SK-N-SH treated with all-trans-retinoic acid at 6 μM for 48 hours (cell line): Measurements from ENCODE around the gene SARS1.
A peak's percentile ranks its signal among the peaks of the same experiment; 100 is the strongest.

Experiments
- ATAC-seq: fragments of 200-7000 bp; cut with Tn5 transposase; 3 replicates; pipeline ENCODE4 v1.9.1; 2020; ENCODE audit warnings: mild to moderate bottlenecking, moderate library complexity
- BACH2 ChIP-seq: fragments of 250-450 bp; sonication (Bioruptor Pico); IDR thresholded peaks from 2 replicates; pipeline ENCODE4 v1.9.0; 2021; ENCODE audit warnings: mild to moderate bottlenecking, borderline replicate concordance
- CSDC2 ChIP-seq: fragments of 250-450 bp; sonication (Bioruptor Pico); IDR thresholded peaks from 2 replicates; pipeline ENCODE4 v1.5.0; 2020; ENCODE audit warnings: mild to moderate bottlenecking, moderate library complexity
- ISL1 ChIP-seq: fragments of 250-450 bp; sonication (Bioruptor Pico); IDR thresholded peaks from 2 replicates; pipeline ENCODE4 v2.1.2; 2022; ENCODE audit warnings: mild to moderate bottlenecking, moderate library complexity
- OSR1 ChIP-seq: fragments of 250-450 bp; sonication (Bioruptor Pico); IDR thresholded peaks from 2 replicates; pipeline ENCODE4 v1.8.0; 2022; ENCODE audit warnings: moderate library complexity, mild to moderate bottlenecking, inconsistent platforms
- PATZ1 ChIP-seq: fragments of 250-450 bp; sonication (Bioruptor Pico); IDR thresholded peaks from 2 replicates; pipeline ENCODE4 v1.8.0; 2020; ENCODE audit warnings: mild to moderate bottlenecking, moderate library complexity, borderline replicate concordance
- POU6F1 ChIP-seq: fragments of 250-450 bp; sonication (Bioruptor Pico); IDR thresholded peaks from 2 replicates; pipeline ENCODE4 v1.8.0; 2021; ENCODE audit warnings: low read depth, mild to moderate bottlenecking, moderate library complexity, borderline replicate concordance
- PPARA ChIP-seq: fragments of 250-450 bp; sonication (Bioruptor Pico); IDR thresholded peaks from 2 replicates; pipeline ENCODE4 v1.5.0; 2020; ENCODE audit warnings: mild to moderate bottlenecking, borderline replicate concordance
- RARB ChIP-seq: fragments of 250-450 bp; sonication (Bioruptor Pico); IDR thresholded peaks from 2 replicates; pipeline ENCODE4 v1.8.0; 2021; ENCODE audit warnings: mild to moderate bottlenecking, moderate library complexity
- SNAI2 ChIP-seq: fragments of 250-450 bp; sonication (Bioruptor Pico); IDR thresholded peaks from 2 replicates; pipeline ENCODE4 v1.5.0; 2020; ENCODE audit warnings: mild to moderate bottlenecking, moderate library complexity
- TOX ChIP-seq: fragments of 250-450 bp; sonication (Bioruptor Pico); IDR thresholded peaks from 2 replicates; pipeline ENCODE4 v1.8.0; 2021; ENCODE audit warnings: mild to moderate bottlenecking, moderate library complexity, borderline replicate concordance
- ZC3H10 ChIP-seq: fragments of 250-450 bp; sonication (Bioruptor Pico); IDR thresholded peaks from 2 replicates; pipeline ENCODE4 v1.5.1; 2021; ENCODE audit warnings: mild to moderate bottlenecking, moderate library complexity
- ZFP3 ChIP-seq: fragments of 250-450 bp; sonication (Bioruptor Pico); IDR thresholded peaks from 2 replicates; pipeline ENCODE4 v1.5.0; 2020; ENCODE audit warnings: mild to moderate bottlenecking, moderate library complexity
- ZFP30 ChIP-seq: fragments of 450-650 bp; formaldehyde crosslinking; IDR thresholded peaks from 2 replicates; pipeline ENCODE4 v1.5.0; 2022; ENCODE audit warnings: mild to moderate bottlenecking, moderate library complexity
- ZNF565 ChIP-seq: fragments of 450-650 bp; formaldehyde crosslinking; conservative IDR thresholded peaks from 2 replicates; pipeline ENCODE4 v1.5.0; 2020; ENCODE audit warnings: low read depth, mild to moderate bottlenecking, moderate library complexity
- ZNF70 ChIP-seq: fragments of 450-650 bp; formaldehyde crosslinking; IDR thresholded peaks from 2 replicates; pipeline ENCODE4 v1.5.0; 2020; ENCODE audit warnings: mild to moderate bottlenecking, moderate library complexity
- ZNF8 ChIP-seq: fragments of 450-650 bp; formaldehyde crosslinking; IDR thresholded peaks from 2 replicates; pipeline ENCODE4 v1.5.0; 2020; ENCODE audit warnings: mild to moderate bottlenecking, moderate library complexity
- TF ChIP-seq, protein P1 (sequence below): fragments of 250-450 bp; sonication (Bioruptor Pico); IDR thresholded peaks from 2 replicates; pipeline ENCODE4 v1.5.0; 2020; ENCODE audit warnings: mild to moderate bottlenecking, moderate library complexity
- TF ChIP-seq, protein P2 (sequence below): fragments of 250-450 bp; sonication (Bioruptor Pico); IDR thresholded peaks from 2 replicates; pipeline ENCODE4 v1.5.1; 2020; ENCODE audit warnings: low read depth, mild to moderate bottlenecking, moderate library complexity
- TF ChIP-seq, protein P3 (sequence below): fragments of 250-450 bp; sonication (Bioruptor Pico); IDR thresholded peaks from 2 replicates; pipeline ENCODE4 v1.5.1; 2021; ENCODE audit warnings: mild to moderate bottlenecking, moderate library complexity

SARS1 gene

DNA sequence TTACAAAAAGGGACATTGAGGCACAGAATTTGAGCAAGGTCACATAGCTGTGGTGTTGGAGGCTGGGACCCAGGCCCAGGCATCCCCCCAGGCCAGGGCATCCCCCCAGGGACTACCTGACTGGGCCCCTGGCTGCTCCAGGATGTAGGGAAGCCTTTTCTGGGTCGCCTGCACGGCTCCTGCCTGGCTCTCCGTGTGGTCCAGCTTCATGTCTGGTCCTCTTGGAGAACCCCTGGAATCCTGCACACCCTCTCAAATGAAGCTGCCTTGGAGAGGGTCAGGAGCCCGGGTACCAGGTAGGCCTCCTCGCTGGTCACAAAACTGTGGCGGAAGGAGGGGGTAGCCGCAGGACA lies 34.7 kb downstream of the SARS1 start:
- ATAC-seq: no peak
- no peak for TF ChIP-seq ZFP3
- no peak for TF ChIP-seq ZFP30 (CRISPR knock-in tag)
- no peak for TF ChIP-seq CSDC2 (CRISPR knock-in tag)
- TF ChIP-seq, protein P1, sequence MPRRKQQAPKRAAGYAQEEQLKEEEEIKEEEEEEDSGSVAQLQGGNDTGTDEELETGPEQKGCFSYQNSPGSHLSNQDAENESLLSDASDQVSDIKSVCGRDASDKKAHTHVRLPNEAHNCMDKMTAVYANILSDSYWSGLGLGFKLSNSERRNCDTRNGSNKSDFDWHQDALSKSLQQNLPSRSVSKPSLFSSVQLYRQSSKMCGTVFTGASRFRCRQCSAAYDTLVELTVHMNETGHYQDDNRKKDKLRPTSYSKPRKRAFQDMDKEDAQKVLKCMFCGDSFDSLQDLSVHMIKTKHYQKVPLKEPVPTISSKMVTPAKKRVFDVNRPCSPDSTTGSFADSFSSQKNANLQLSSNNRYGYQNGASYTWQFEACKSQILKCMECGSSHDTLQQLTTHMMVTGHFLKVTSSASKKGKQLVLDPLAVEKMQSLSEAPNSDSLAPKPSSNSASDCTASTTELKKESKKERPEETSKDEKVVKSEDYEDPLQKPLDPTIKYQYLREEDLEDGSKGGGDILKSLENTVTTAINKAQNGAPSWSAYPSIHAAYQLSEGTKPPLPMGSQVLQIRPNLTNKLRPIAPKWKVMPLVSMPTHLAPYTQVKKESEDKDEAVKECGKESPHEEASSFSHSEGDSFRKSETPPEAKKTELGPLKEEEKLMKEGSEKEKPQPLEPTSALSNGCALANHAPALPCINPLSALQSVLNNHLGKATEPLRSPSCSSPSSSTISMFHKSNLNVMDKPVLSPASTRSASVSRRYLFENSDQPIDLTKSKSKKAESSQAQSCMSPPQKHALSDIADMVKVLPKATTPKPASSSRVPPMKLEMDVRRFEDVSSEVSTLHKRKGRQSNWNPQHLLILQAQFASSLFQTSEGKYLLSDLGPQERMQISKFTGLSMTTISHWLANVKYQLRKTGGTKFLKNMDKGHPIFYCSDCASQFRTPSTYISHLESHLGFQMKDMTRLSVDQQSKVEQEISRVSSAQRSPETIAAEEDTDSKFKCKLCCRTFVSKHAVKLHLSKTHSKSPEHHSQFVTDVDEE (CRISPR knock-in tag): no peak

DNA sequence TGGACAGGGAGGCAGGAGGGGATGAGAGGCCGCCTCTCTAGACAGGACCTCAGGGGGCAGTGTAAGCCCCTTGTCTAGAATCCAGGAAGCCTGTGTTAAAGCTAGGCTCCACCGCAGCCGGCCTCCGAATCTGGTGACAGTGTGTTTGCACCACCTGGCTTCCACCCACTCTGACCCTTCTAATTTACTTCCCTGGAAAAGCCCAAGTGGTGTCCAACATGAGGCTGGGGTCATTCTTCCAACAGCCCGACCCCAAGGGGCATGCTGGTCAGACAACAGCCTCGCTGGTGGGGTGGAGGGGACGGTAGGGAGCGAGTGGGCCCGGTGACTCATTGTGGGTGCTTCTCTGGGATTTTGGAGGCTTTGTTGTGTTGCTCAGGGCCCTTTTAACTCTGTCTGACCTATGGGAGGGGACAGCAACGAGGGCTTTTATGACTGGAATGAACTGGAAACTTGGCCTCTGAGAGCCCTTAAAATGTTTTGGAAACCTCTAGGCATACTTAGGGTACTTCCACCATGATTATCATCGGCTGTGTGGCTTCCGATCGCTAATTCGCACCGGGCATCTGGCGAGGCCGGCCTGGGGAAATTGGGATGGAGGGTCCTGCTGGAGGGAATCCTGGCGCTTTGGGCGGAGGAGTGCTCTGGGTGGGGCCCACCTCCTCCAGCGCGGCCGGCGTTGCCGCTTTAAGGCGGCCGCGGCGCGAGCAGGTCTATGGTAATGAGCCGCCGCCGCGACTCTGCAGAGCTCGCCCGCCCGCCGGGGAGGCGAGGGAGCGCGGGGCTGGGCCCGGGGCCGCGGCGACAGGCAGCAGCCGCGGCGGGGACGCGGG lies 35.3 kb downstream of the SARS1 start, which contains the start of gene CELSR2:
Gene CELSR2, plus strand, starts transcription at position 743 of the 833 bp plus-strand sequence. CDS start 541 bp downstream, outside the sequence.
- TF ChIP-seq POU6F1 (no peak), CSDC2 (CRISPR knock-in tag) (no peak), ISL1 (CRISPR knock-in tag) (no peak), OSR1 (no peak), PATZ1 (CRISPR knock-in tag) (no peak), ZFP30 (CRISPR knock-in tag) (no peak), RARB (no peak), ZFP3 (no peak), TOX (CRISPR knock-in tag) (no peak), ZNF8 (CRISPR knock-in tag) (no peak), ZC3H10 (CRISPR knock-in tag) (no peak), ZNF70 (CRISPR knock-in tag) (no peak)
- TF ChIP-seq, protein P2, sequence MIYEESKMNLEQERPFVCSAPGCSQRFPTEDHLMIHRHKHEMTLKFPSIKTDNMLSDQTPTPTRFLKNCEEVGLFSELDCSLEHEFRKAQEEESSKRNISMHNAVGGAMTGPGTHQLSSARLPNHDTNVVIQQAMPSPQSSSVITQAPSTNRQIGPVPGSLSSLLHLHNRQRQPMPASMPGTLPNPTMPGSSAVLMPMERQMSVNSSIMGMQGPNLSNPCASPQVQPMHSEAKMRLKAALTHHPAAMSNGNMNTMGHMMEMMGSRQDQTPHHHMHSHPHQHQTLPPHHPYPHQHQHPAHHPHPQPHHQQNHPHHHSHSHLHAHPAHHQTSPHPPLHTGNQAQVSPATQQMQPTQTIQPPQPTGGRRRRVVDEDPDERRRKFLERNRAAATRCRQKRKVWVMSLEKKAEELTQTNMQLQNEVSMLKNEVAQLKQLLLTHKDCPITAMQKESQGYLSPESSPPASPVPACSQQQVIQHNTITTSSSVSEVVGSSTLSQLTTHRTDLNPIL (CRISPR knock-in tag): no peak
- TF ChIP-seq, all 23 proteins: peak for 0

GRCh38 chr1:109249654-109250401 lies 36.1 kb downstream of the SARS1 start:
- peak; percentile 41 for ATAC-seq
- TF ChIP-seq RARB (no peak), OSR1 (no peak), PATZ1 (CRISPR knock-in tag) (no peak), ZNF565 (CRISPR knock-in tag) (no peak), TOX (CRISPR knock-in tag) (no peak), SNAI2 (no peak), ZNF8 (CRISPR knock-in tag) (no peak), ZFP30 (CRISPR knock-in tag) (no peak), ZC3H10 (CRISPR knock-in tag) (no peak), PPARA (CRISPR knock-in tag) (no peak), CSDC2 (CRISPR knock-in tag) (no peak), BACH2 (CRISPR knock-in tag) (no peak)
- TF ChIP-seq, protein P2 (CRISPR knock-in tag): no peak
- TF ChIP-seq, protein P1 (CRISPR knock-in tag): no peak
- TF ChIP-seq, protein P3, sequence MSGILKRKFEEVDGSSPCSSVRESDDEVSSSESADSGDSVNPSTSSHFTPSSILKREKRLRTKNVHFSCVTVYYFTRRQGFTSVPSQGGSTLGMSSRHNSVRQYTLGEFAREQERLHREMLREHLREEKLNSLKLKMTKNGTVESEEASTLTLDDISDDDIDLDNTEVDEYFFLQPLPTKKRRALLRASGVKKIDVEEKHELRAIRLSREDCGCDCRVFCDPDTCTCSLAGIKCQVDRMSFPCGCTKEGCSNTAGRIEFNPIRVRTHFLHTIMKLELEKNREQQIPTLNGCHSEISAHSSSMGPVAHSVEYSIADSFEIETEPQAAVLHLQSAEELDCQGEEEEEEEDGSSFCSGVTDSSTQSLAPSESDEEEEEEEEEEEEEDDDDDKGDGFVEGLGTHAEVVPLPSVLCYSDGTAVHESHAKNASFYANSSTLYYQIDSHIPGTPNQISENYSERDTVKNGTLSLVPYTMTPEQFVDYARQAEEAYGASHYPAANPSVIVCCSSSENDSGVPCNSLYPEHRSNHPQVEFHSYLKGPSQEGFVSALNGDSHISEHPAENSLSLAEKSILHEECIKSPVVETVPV: no peak

More for the DNA sequence above, 35.3 kb downstream of the SARS1 start, which contains the start of gene CELSR2:
- ATAC-seq: peak; percentile 87
